Liver (tissue), 9 donors: Measurements from ENCODE around the gene AKAP12. TPM values are rescaled to one million over a fixed set of nuclear protein-coding genes. Genes with fewer than 3 reads are reported as not detected.

Experiments
- DNase-seq: peaks from one replicate; pipeline ENCODE4 v3.0.0-alpha.2; 2017; ENCODE audit warnings: low spot score
- H3K27ac ChIP-seq, 2 donors: one replicate each; pipeline ENCODE4 v1.7.0; 2013; ENCODE audit warnings: inconsistent platforms in 2 of 2, low read length in 2 of 2, control low read depth in 1 of 2, low read depth in 1 of 2, mild to moderate bottlenecking in 1 of 2
- H3K27me3 ChIP-seq, 4 donors: one replicate each; pipeline versions ENCODE4 v1.6.1 to v1.7.0; 2013; ENCODE audit warnings: low read length in 3 of 4, inconsistent platforms in 1 of 4, mild to moderate bottlenecking in 1 of 4, moderate library complexity in 1 of 4; ENCODE audit not compliant: control insufficient read depth in 4 of 4, insufficient read depth in 4 of 4
- H3K36me3 ChIP-seq, 4 donors: one replicate each; pipeline versions ENCODE4 v1.6.1 to v1.7.0; 2013; ENCODE audit warnings: low read length in 3 of 4, mild to moderate bottlenecking in 3 of 4, low read depth in 1 of 4, moderate library complexity in 1 of 4; ENCODE audit not compliant: control insufficient read depth in 4 of 4, insufficient read depth in 3 of 4
- H3K4me1 ChIP-seq, 4 donors: one replicate each; pipeline versions ENCODE4 v1.6.1 to v1.7.0; 2013; ENCODE audit warnings: low read length in 3 of 4, mild to moderate bottlenecking in 3 of 4, moderate library complexity in 1 of 4; ENCODE audit not compliant: control insufficient read depth in 4 of 4, insufficient read depth in 4 of 4
- H3K4me3 ChIP-seq, 3 donors: one replicate each; pipeline versions ENCODE4 v1.6.1 to v1.7.0; 2013; ENCODE audit warnings: low read length in 3 of 3, control low read depth in 1 of 3, low read depth in 1 of 3, mild to moderate bottlenecking in 1 of 3
- H3K9ac ChIP-seq, 2 donors: one replicate each; pipeline ENCODE4 v1.7.0; 2013; ENCODE audit warnings: low read length in 2 of 2, mild to moderate bottlenecking in 2 of 2, moderate library complexity in 2 of 2, control low read depth in 1 of 2, low read depth in 1 of 2
- H3K9me3 ChIP-seq, 4 donors: one replicate each; pipeline versions ENCODE4 v1.6.1 to v1.7.0; 2013; ENCODE audit warnings: low read length in 3 of 4; ENCODE audit not compliant: control insufficient read depth in 4 of 4
- ATF3 ChIP-seq: IDR thresholded peaks from 2 replicates; pipeline ENCODE4 v1.6.1; 2016; ENCODE audit warnings: antibody characterized with exemption
- CTCF ChIP-seq: fragments of 150-350 bp; IDR thresholded peaks from 2 replicates; pipeline ENCODE4 v1.5.1; 2017; ENCODE audit warnings: improper control_type of control experiment, low read depth, low read length; ENCODE audit not compliant: missing input control
- FOXA2 ChIP-seq: IDR thresholded peaks from 2 replicates; pipeline ENCODE4 v1.6.1; 2016; ENCODE audit warnings: antibody characterized with exemption
- GABPA ChIP-seq, 2 donors: IDR thresholded peaks in 1 of 2; conservative IDR thresholded peaks in 1 of 2; 2 replicates each; pipeline ENCODE4 v1.6.1; 2016; ENCODE audit warnings: antibody characterized with exemption in 2 of 2, mild to moderate bottlenecking in 1 of 2, moderate library complexity in 1 of 2
- HNF4A ChIP-seq, 2 donors: conservative IDR thresholded peaks; 2 replicates each; pipeline ENCODE4 v1.6.1; 2016; ENCODE audit warnings: antibody characterized with exemption in 2 of 2, mild to moderate bottlenecking in 2 of 2
- HNF4G ChIP-seq: IDR thresholded peaks from 2 replicates; pipeline ENCODE4 v1.6.1; 2016; ENCODE audit warnings: antibody characterized with exemption
- JUND ChIP-seq, 2 donors: IDR thresholded peaks; 2 replicates each; pipeline ENCODE4 v1.6.1; 2016; ENCODE audit warnings: antibody characterized with exemption in 2 of 2
- MAX ChIP-seq: IDR thresholded peaks from 2 replicates; pipeline ENCODE4 v1.6.1; 2016; ENCODE audit warnings: antibody characterized with exemption
- NR2F2 ChIP-seq: IDR thresholded peaks from 2 replicates; pipeline ENCODE4 v1.6.1; 2016; ENCODE audit warnings: antibody characterized with exemption
- REST ChIP-seq: IDR thresholded peaks from 2 replicates; pipeline ENCODE4 v1.6.1; 2016; ENCODE audit warnings: antibody characterized with exemption, mild to moderate bottlenecking
- RXRA ChIP-seq, 2 donors: IDR thresholded peaks; 2 replicates each; pipeline ENCODE4 v1.6.1; 2017 to 2018; ENCODE audit warnings: antibody characterized with exemption in 2 of 2, mild to moderate bottlenecking in 1 of 2
- SP1 ChIP-seq: IDR thresholded peaks from 2 replicates; pipeline ENCODE4 v1.6.1; 2018; ENCODE audit warnings: antibody characterized with exemption, mild to moderate bottlenecking
- TAF1 ChIP-seq: conservative IDR thresholded peaks from 2 replicates; pipeline ENCODE4 v1.6.1; 2016; ENCODE audit warnings: antibody characterized with exemption, mild to moderate bottlenecking
- YY1 ChIP-seq: IDR thresholded peaks from 2 replicates; pipeline ENCODE4 v1.6.1; 2016; ENCODE audit warnings: antibody characterized with exemption, mild to moderate bottlenecking
- ZBTB33 ChIP-seq: IDR thresholded peaks from 2 replicates; pipeline ENCODE4 v1.6.1; 2016; ENCODE audit warnings: antibody characterized with exemption
- WGBS: extraction: QIAGEN DNeasy Blood & Tissue Kit; methylation state at CpG from one replicate; pipeline ENCODE4 v1.1.7; 2013; 5-methylcytosine and 5-hydroxymethylcytosine counted together
- polyA plus RNA-seq, 2 donors: library from polyadenylated mRNA; stranded (reverse) in 1 of 2; unstranded in 1 of 2; fragments of 200-250 nt in 1 of 2; fragments of >200 nt in 1 of 2; fragmentation: Nextera tagmentation in 1 of 2; extraction: Ambion mirVana in 1 of 2; gene quantifications; one replicate each; pipeline versions ENCODE4 v1.2.1 to v1.2.3, GENCODE V29; 2013 to 2015
- total RNA-seq, 2 donors: library from RNA; depleted of rRNA; stranded (reverse); fragments of >200 nt; gene quantifications; one replicate each; pipeline ENCODE4 v1.2.3, GENCODE V29; 2014
- donor health status: healthy.
- donor health status: healthy.
- donor health status: healthy.
- donor health status: healthy.
- donor health status: healthy.

The AKAP12 gene
- total and polyA plus RNA-seq, 4 donors = 6.7 to 14.8 (median 8.6) TPM

- no peak for TF ChIP-seq CTCF
- no peak for TF ChIP-seq ATF3
- TF ChIP-seq ZBTB33 = no peak
These were observed 39.8 kb upstream of the AKAP12 start (continued) for GRCh38 chr6:151199991-151200390.

- H3K27ac ChIP-seq = no peak overlapping the region
- no peaks in the 10 kb centered on the region for H3K4me1 ChIP-seq
- DNase-seq = no peak
- TF ChIP-seq TAF1 (no peak), ATF3 (no peak)
- H3K9ac ChIP-seq = no peak overlapping the region
- peaks cover 0 to 4% (median 1%) of the 10 kb centered on the region in 4 donors for H3K9me3 ChIP-seq
- H3K36me3 ChIP-seq = no peaks in the 10 kb centered on the region
- no peak overlapping the region for H3K4me3 ChIP-seq
- no peaks in the 10 kb centered on the region for H3K27me3 ChIP-seq
- 93% methylated on average over 4 of the region's 4 CpGs for WGBS
These were observed 33.8 kb upstream of the AKAP12 start for GRCh38 chr6:151205721-151206600.

GRCh38 chr6:151207674-151208073 lies 32.1 kb upstream of the AKAP12 start:
- no peak overlapping the region for H3K9ac ChIP-seq
- no peak for DNase-seq
- H3K9me3 ChIP-seq = peaks cover 0 to 4% (median 1%) of the 10 kb centered on the region in 4 donors
- no peak overlapping the region for H3K4me3 ChIP-seq
- H3K36me3 ChIP-seq = no peaks in the 10 kb centered on the region
- no peak overlapping the region for H3K27ac ChIP-seq
- no peaks in the 10 kb centered on the region for H3K27me3 ChIP-seq
- 95% methylated on average over 2 of the region's 2 CpGs for WGBS
- no peaks in the 10 kb centered on the region for H3K4me1 ChIP-seq
- TF ChIP-seq YY1 (no peak), RXRA (IDR thresholded peaks at IDR 0.05) (no peak), NR2F2 (no peak), JUND (IDR thresholded peaks at IDR 0.05) (no peak), FOXA2 (no peak), ATF3 (no peak), CTCF (no peak), REST (no peak), HNF4G (no peak), HNF4A (conservative IDR thresholded peaks at IDR 0.05) (no peak), SP1 (no peak), GABPA (IDR thresholded peaks at IDR 0.05 in 1 of 2, conservative IDR thresholded peaks at IDR 0.05 in 1 of 2) (no peak), ZBTB33 (no peak), MAX (no peak)
